Type B pancreatic cell (in vitro differentiated cells): ENCODE results near the gene VAT1L. TPM values are rescaled to one million over a fixed set of nuclear protein-coding genes. Genes with fewer than 3 reads are reported as not detected.

Experiments
- DNase-seq: peaks from one replicate; pipeline ENCODE4 v3.0.0; 2021; ENCODE audit warnings: mixed read lengths; ENCODE audit not compliant: unreplicated experiment; ENCODE audit errors: extremely low spot score
- H3K27ac Mint-ChIP-seq: 2 replicates; pipeline ENCODE4 v1.8.0; 2021; ENCODE audit warnings: mild to moderate bottlenecking, mixed read lengths
- H3K27me3 Mint-ChIP-seq: 2 replicates; pipeline ENCODE4 v1.8.0; 2021; ENCODE audit warnings: mixed read lengths
- H3K36me3 Mint-ChIP-seq: 2 replicates; pipeline ENCODE4 v1.8.0; 2021; ENCODE audit warnings: mixed read lengths
- H3K4me1 Mint-ChIP-seq: one replicate; pipeline ENCODE4 v1.8.0; 2021; ENCODE audit warnings: mixed read lengths; ENCODE audit not compliant: unreplicated experiment
- H3K4me3 Mint-ChIP-seq: 2 replicates; pipeline ENCODE4 v1.8.0; 2021; ENCODE audit warnings: mild to moderate bottlenecking, mixed read lengths
- H3K9me3 Mint-ChIP-seq: 2 replicates; pipeline ENCODE4 v1.8.0; 2021; ENCODE audit warnings: mixed read lengths
- total RNA-seq: library from RNA; stranded (reverse); gene quantifications from 2 replicates; pipeline ENCODE4 v1.2.1, GENCODE V29; 2021; ENCODE audit warnings: low replicate concordance
- TF ChIP-seq, protein P1 (sequence below): fragments of 200-600 bp; sonication (generic); conservative IDR thresholded peaks from 2 replicates; pipeline ENCODE4 v1.5.0; 2021; ENCODE audit warnings: antibody characterized with exemption, mild to moderate bottlenecking

VAT1L gene
- total RNA-seq, 1 donor from 2014 or later: 12.4 TPM

DNA sequence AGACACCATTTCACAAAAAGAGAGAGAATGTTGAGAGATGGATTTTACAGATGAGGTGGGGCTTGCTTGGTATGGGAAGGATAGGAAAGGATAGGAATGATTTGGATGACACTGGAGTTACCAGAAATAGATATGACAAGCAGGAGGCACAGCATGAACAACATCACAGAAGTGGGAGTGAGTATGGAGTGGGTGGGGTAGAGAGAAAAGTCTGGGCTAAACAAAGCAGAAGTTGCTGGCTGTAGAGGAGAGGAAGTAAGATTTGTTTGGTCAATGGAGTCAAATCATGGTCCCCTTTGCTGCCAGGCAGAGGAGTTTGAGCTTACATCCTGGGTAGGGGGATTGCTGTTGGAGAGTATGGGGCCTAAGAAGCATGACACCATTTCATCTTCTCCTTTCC lies 101.7 kb downstream of the VAT1L start:
- Mint-ChIP-seq H3K4me3 (no peak overlapping the region), H3K27me3 (peaks cover 31% of the 10 kb centered on the region), H3K27ac (no peak overlapping the region), H3K36me3 (no peaks in the 10 kb centered on the region), H3K4me1 (peaks cover under 1% of the 10 kb centered on the region), H3K9me3 (no peaks in the 10 kb centered on the region)
- no peak for DNase-seq
- TF ChIP-seq, protein P1, sequence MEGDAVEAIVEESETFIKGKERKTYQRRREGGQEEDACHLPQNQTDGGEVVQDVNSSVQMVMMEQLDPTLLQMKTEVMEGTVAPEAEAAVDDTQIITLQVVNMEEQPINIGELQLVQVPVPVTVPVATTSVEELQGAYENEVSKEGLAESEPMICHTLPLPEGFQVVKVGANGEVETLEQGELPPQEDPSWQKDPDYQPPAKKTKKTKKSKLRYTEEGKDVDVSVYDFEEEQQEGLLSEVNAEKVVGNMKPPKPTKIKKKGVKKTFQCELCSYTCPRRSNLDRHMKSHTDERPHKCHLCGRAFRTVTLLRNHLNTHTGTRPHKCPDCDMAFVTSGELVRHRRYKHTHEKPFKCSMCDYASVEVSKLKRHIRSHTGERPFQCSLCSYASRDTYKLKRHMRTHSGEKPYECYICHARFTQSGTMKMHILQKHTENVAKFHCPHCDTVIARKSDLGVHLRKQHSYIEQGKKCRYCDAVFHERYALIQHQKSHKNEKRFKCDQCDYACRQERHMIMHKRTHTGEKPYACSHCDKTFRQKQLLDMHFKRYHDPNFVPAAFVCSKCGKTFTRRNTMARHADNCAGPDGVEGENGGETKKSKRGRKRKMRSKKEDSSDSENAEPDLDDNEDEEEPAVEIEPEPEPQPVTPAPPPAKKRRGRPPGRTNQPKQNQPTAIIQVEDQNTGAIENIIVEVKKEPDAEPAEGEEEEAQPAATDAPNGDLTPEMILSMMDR: no peak

DNA sequence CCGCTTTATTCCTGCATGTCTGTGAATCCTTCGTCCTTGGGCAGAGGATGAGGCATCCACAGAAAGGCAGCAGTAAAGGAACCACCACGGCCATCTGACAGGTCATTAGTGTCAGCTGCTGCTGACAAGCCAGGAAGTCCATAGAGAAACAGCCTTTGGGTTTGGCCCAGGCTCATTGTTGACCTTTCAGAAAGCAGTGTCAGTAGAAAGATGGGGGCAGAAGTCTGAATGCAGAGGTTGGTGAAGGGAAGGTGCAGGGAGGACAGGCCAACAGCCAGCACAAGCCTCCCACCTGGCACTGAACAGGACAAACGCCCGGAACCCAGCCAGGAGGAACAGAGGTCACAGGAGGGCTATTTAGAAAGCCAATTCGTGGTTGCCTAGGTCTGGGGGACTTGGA lies 105.8 kb downstream of the VAT1L start:
- Mint-ChIP-seq H3K4me3 (no peak overlapping the region), H3K27ac (no peak overlapping the region), H3K4me1 (peaks cover 27% of the 10 kb centered on the region), H3K27me3 (peaks cover 26% of the 10 kb centered on the region), H3K36me3 (no peaks in the 10 kb centered on the region), H3K9me3 (no peaks in the 10 kb centered on the region)
- TF ChIP-seq, protein P1: no peak
- DNase-seq: no peak

DNA sequence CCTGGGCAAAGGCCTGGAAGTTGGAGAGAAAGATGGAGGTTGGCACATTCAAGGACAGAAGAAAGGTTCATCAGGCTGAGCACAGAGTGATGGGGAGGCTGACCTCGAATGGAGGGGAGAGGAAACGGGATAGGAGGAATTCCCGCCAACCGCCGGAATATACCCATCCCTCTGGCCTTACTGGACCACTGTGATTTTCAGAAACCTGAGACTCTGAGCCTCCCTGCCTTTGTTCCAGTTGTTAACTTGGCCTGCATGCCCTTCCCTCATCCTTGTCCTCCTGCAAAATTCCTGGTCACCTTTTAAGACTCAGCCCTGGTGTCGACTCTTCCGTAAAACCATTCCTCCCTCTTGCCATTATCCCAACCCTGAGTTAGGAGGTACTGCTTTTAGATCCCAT lies 107.6 kb downstream of the VAT1L start:
- H3K4me3 Mint-ChIP-seq: no peak overlapping the region
- peaks cover 27% of the 10 kb centered on the region for H3K4me1 Mint-ChIP-seq
- TF ChIP-seq, protein P1: no peak
- no peak overlapping the region for H3K27ac Mint-ChIP-seq
- H3K36me3 Mint-ChIP-seq: no peaks in the 10 kb centered on the region
- no peaks in the 10 kb centered on the region for H3K9me3 Mint-ChIP-seq
- H3K27me3 Mint-ChIP-seq: peaks cover 25% of the 10 kb centered on the region
- no peak for DNase-seq

- TF ChIP-seq, protein P1: no peak
- H3K27ac Mint-ChIP-seq: no peak overlapping the region
- H3K4me1 Mint-ChIP-seq: peaks cover 27% of the 10 kb centered on the region
- no peaks in the 10 kb centered on the region for H3K36me3 Mint-ChIP-seq
- peaks cover 28% of the 10 kb centered on the region for H3K27me3 Mint-ChIP-seq
- H3K4me3 Mint-ChIP-seq: peak overlapping the region; percentile 47
- DNase-seq: no peak
- no peaks in the 10 kb centered on the region for H3K9me3 Mint-ChIP-seq
These were observed 108.2 kb downstream of the VAT1L start for GRCh38 chr16:77896415-77897128.

DNA sequence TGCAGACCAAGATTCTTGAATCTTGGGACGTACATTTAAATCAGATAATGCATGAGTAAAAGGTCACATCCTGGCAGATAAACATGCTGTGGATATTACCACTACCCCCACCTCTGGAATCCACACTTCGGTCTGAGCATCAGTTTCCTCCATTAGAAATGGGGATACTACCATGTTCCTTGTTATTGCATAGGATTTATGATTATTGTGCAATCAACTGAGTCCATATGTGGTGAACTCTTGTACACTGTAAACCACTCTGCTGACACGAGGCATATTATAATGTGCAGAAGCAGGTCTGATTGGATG lies 108.7 kb downstream of the VAT1L start:
- H3K9me3 Mint-ChIP-seq: no peaks in the 10 kb centered on the region
- DNase-seq: no peak
- H3K27ac Mint-ChIP-seq: no peak overlapping the region
- no peaks in the 10 kb centered on the region for H3K36me3 Mint-ChIP-seq
- H3K4me3 Mint-ChIP-seq: no peak overlapping the region
- peaks cover 27% of the 10 kb centered on the region for H3K4me1 Mint-ChIP-seq
- TF ChIP-seq, protein P1: no peak
- peaks cover 28% of the 10 kb centered on the region for H3K27me3 Mint-ChIP-seq
